Measurements from ENCODE around the gene TTC7B.

TTC7B gene

GRCh38 chr14:90599748-90600507 lies 216.3 kb downstream of the TTC7B start:
- peak; percentile 11 for DNase-seq (ENCODE audit: low read depth)

GRCh38 chr14:90599339-90599738 lies 216.9 kb downstream of the TTC7B start:
- DNase-seq (ENCODE audit: low read depth): no peak

- no peak for DNase-seq (ENCODE audit: low read depth)
Observed at GRCh38 chr14:90597961-90598360, 218.3 kb downstream of the TTC7B start.

GRCh38 chr14:90596733-90597132 lies 219.5 kb downstream of the TTC7B start:
- DNase-seq (ENCODE audit: low read depth): no peak

GRCh38 chr14:90593254-90594040 lies 222.8 kb downstream of the TTC7B start:
- no peak for DNase-seq (ENCODE audit: low read depth)

GRCh38 chr14:90592655-90593054 lies 223.6 kb downstream of the TTC7B start:
- DNase-seq (ENCODE audit: low read depth): no peak

- DNase-seq (ENCODE audit: low read depth): no peak
Observed at GRCh38 chr14:90587918-90588317, 228.3 kb downstream of the TTC7B start.

GRCh38 chr14:90587252-90587910 lies 228.8 kb downstream of the TTC7B start:
- DNase-seq (ENCODE audit: low read depth): no peak

GRCh38 chr14:90585106-90585505 lies 231.1 kb downstream of the TTC7B start:
- DNase-seq (ENCODE audit: low read depth): no peak

GRCh38 chr14:90583916-90584605 lies 232.2 kb downstream of the TTC7B start:
- no peak for DNase-seq (ENCODE audit: low read depth)

GRCh38 chr14:90583427-90583826 lies 232.8 kb downstream of the TTC7B start:
- no peak for DNase-seq (ENCODE audit: low read depth)

GRCh38 chr14:90582166-90582565 lies 234.1 kb downstream of the TTC7B start:
- no peak for DNase-seq (ENCODE audit: low read depth)

GRCh38 chr14:90581745-90582144 lies 234.5 kb downstream of the TTC7B start:
- no peak for DNase-seq (ENCODE audit: low read depth)

GRCh38 chr14:90580377-90581335 lies 235.6 kb downstream of the TTC7B start:
- DNase-seq (ENCODE audit: low read depth): no peak

GRCh38 chr14:90579816-90580215 lies 236.4 kb downstream of the TTC7B start:
- DNase-seq (ENCODE audit: low read depth): no peak

- no peak for DNase-seq (ENCODE audit: low read depth)
Observed at GRCh38 chr14:90579088-90579487, 237.1 kb downstream of the TTC7B start.

- no peak for DNase-seq (ENCODE audit: low read depth)
Observed at GRCh38 chr14:90578283-90578985, 237.8 kb downstream of the TTC7B start.

GRCh38 chr14:90577661-90578282 lies 238.5 kb downstream of the TTC7B start:
- no peak for DNase-seq (ENCODE audit: low read depth)

- no peak for DNase-seq (ENCODE audit: low read depth)
Observed at GRCh38 chr14:90576981-90577660, 239.1 kb downstream of the TTC7B start.

Data from EH (cell line).